Astrocyte (in vitro differentiated cells and primary cell): Measurements from ENCODE around the gene LCN2. TPM values are rescaled to one million over a fixed set of nuclear protein-coding genes. Genes with fewer than 3 reads are reported as not detected.

Source experiments
- DNase-seq: peaks from one replicate; pipeline ENCODE4 v3.0.0-alpha.2; 2010; ENCODE audit warnings: low read depth
- FAIRE-seq: peaks from 2 replicates; lab custom pipeline; 2011; peaks lifted over from hg19 to GRCh38; lab: Jason Lieb, UNC
- H2AFZ ChIP-seq: 2 replicates; pipeline ENCODE4 v1.6.0; 2012; ENCODE audit warnings: low read depth, low read length, inconsistent platforms
- H3K27ac ChIP-seq: 2 replicates; pipeline ENCODE4 v1.5.1; 2011; ENCODE audit warnings: low read depth, low read length, inconsistent platforms
- H3K27me3 ChIP-seq: 2 replicates; pipeline ENCODE4 v1.6.0; 2011; ENCODE audit warnings: low read length, inconsistent platforms; ENCODE audit not compliant: insufficient read depth
- H3K36me3 ChIP-seq: 2 replicates; pipeline ENCODE4 v1.5.1; 2011; ENCODE audit warnings: low read length, inconsistent platforms; ENCODE audit not compliant: insufficient read depth
- H3K4me1 ChIP-seq: 2 replicates; pipeline ENCODE4 v1.5.1; 2011; ENCODE audit warnings: low read length, inconsistent platforms; ENCODE audit not compliant: insufficient read depth
- H3K4me2 ChIP-seq: 2 replicates; pipeline ENCODE4 v1.6.0; 2012; ENCODE audit warnings: low read length, inconsistent platforms
- H3K4me3 ChIP-seq: 2 replicates; pipeline ENCODE4 v1.5.1; 2011; ENCODE audit warnings: low read depth, mild to moderate bottlenecking, low read length, inconsistent platforms; ENCODE audit not compliant: insufficient read depth
- H3K79me2 ChIP-seq: 2 replicates; pipeline ENCODE4 v1.6.0; 2012; ENCODE audit warnings: mild to moderate bottlenecking, low read length, inconsistent platforms; ENCODE audit not compliant: insufficient read depth
- H3K9ac ChIP-seq: 2 replicates; pipeline ENCODE4 v1.6.0; 2012; ENCODE audit warnings: mild to moderate bottlenecking, low read length, inconsistent platforms
- H3K9me3 ChIP-seq: 2 replicates; pipeline ENCODE4 v1.5.1; 2012; ENCODE audit warnings: low read depth, mild to moderate bottlenecking, low read length, inconsistent platforms; ENCODE audit not compliant: insufficient read depth
- H4K20me1 ChIP-seq: 2 replicates; pipeline ENCODE4 v1.6.0; 2012; ENCODE audit warnings: low read length, inconsistent platforms; ENCODE audit not compliant: insufficient read depth
- H3K27ac Mint-ChIP-seq: one replicate; pipeline ENCODE4 v1.8.0; 2021; ENCODE audit warnings: mild to moderate bottlenecking, mixed read lengths; ENCODE audit not compliant: unreplicated experiment
- H3K27me3 Mint-ChIP-seq: one replicate; pipeline ENCODE4 v1.8.0; 2021; ENCODE audit warnings: low read depth, mixed read lengths; ENCODE audit not compliant: unreplicated experiment
- H3K36me3 Mint-ChIP-seq: one replicate; pipeline ENCODE4 v1.8.0; 2021; ENCODE audit warnings: low read depth, mixed read lengths; ENCODE audit not compliant: unreplicated experiment
- H3K4me1 Mint-ChIP-seq: one replicate; pipeline ENCODE4 v1.8.0; 2021; ENCODE audit warnings: low read depth, mixed read lengths; ENCODE audit not compliant: unreplicated experiment
- H3K4me3 Mint-ChIP-seq: one replicate; pipeline ENCODE4 v1.8.0; 2021; ENCODE audit warnings: mild to moderate bottlenecking, moderate library complexity, mixed read lengths; ENCODE audit not compliant: unreplicated experiment
- H3K9me3 Mint-ChIP-seq: one replicate; pipeline ENCODE4 v1.8.0; 2021; ENCODE audit warnings: mild to moderate bottlenecking, mixed read lengths; ENCODE audit not compliant: unreplicated experiment
- CTCF ChIP-seq: IDR thresholded peaks from 2 replicates; pipeline ENCODE4 v1.5.1; 2011; ENCODE audit warnings: low read depth, mild to moderate bottlenecking, inconsistent platforms, low read length, moderate library complexity; ENCODE audit not compliant: insufficient read depth
- EZH2 ChIP-seq: IDR thresholded peaks from 2 replicates; pipeline ENCODE4 v1.6.1; 2012; ENCODE audit warnings: mild to moderate bottlenecking, low read length, inconsistent platforms; ENCODE audit not compliant: insufficient read depth
- total RNA-seq: library from RNA; stranded (reverse); gene quantifications from 2 replicates; pipeline ENCODE4 v1.2.1, GENCODE V29; 2021

Gene LCN2
- total RNA-seq, 1 donor from 2014 or later = not detected

- no peak overlapping the region for H2AFZ ChIP-seq
- TF ChIP-seq CTCF = no peak
- no peak for TF ChIP-seq EZH2
- no peak overlapping the region for H3K9ac ChIP-seq
- H3K4me2 ChIP-seq = no peak overlapping the region
- H4K20me1 ChIP-seq = peaks cover 31% of the 10 kb centered on the region
- H3K4me1 ChIP-seq = peaks cover 4% of the 10 kb centered on the region
- peaks cover 30% of the 10 kb centered on the region for H3K36me3 ChIP-seq
- H3K4me3 ChIP-seq = no peak overlapping the region
- H3K4me1 Mint-ChIP-seq = peaks cover 8% of the 10 kb centered on the region
- no peaks in the 10 kb centered on the region for H3K9me3 ChIP-seq
- DNase-seq (no peak), FAIRE-seq (no peak)
- no peaks in the 10 kb centered on the region for H3K9me3 Mint-ChIP-seq
- peaks cover 19% of the 10 kb centered on the region for H3K79me2 ChIP-seq
- H3K27me3 Mint-ChIP-seq = no peaks in the 10 kb centered on the region
- H3K36me3 Mint-ChIP-seq = peaks cover 20% of the 10 kb centered on the region
- no peak overlapping the region for H3K4me3 Mint-ChIP-seq
- no peaks in the 10 kb centered on the region for H3K27me3 ChIP-seq
- no peak overlapping the region for H3K27ac Mint-ChIP-seq
- no peak overlapping the region for H3K27ac ChIP-seq
These were observed 42.9 kb upstream of the LCN2 start for GRCh38 chr9:128106181-128106939.

DNA sequence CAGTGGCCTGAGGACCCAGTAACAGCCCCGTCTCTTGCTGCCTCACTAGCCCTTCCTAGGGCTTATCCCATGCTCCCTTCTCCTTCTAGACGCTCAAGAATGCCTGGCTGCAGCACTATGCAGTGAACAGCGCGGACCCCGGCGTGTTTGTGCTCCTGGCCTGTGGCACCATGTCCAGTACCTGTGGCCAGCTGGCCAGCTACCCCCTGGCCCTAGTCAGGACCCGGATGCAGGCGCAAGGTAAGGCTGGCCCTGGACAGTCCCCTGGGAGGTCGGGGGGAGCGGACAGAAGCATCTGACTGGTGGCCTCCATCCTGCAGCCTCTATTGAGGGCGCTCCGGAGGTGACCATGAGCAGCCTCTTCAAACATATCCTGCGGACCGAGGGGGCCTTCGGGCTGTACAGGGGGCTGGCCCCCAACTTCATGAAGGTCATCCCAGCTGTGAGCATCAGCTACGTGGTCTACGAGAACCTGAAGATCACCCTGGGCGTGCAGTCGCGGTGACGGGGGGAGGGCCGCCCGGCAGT, 42.2 kb upstream of the LCN2 start:
- peaks cover 14% of the 10 kb centered on the region for H3K79me2 ChIP-seq
- TF ChIP-seq EZH2 (no peak), CTCF (no peak)
- H3K4me1 ChIP-seq = peaks cover 4% of the 10 kb centered on the region
- no peak overlapping the region for H3K27ac ChIP-seq
- Mint-ChIP-seq H3K27me3 (no peaks in the 10 kb centered on the region), H3K9me3 (no peaks in the 10 kb centered on the region), H3K27ac (no peak overlapping the region), H3K4me3 (no peak overlapping the region), H3K36me3 (peaks cover 22% of the 10 kb centered on the region), H3K4me1 (peaks cover 4% of the 10 kb centered on the region)
- H3K27me3 ChIP-seq = no peaks in the 10 kb centered on the region
- no peak for DNase-seq
- no peaks in the 10 kb centered on the region for H3K9me3 ChIP-seq
- H2AFZ ChIP-seq = no peak overlapping the region
- H3K4me2 ChIP-seq = no peak overlapping the region
- peaks cover 30% of the 10 kb centered on the region for H4K20me1 ChIP-seq
- no peak for FAIRE-seq
- no peak overlapping the region for H3K4me3 ChIP-seq
- no peak overlapping the region for H3K9ac ChIP-seq
- H3K36me3 ChIP-seq = peaks cover 30% of the 10 kb centered on the region
